GM12874 (cell line): ENCODE measurements around the gene MARCOL.

Source experiments
- TF ChIP-seq, protein P1 (sequence below): IDR thresholded peaks from 2 replicates; pipeline ENCODE4 v1.5.1; 2011; ENCODE audit warnings: low read depth, mild to moderate bottlenecking, control low read depth, low read length, moderate library complexity; ENCODE audit not compliant: insufficient read depth

MARCOL gene, protein sequence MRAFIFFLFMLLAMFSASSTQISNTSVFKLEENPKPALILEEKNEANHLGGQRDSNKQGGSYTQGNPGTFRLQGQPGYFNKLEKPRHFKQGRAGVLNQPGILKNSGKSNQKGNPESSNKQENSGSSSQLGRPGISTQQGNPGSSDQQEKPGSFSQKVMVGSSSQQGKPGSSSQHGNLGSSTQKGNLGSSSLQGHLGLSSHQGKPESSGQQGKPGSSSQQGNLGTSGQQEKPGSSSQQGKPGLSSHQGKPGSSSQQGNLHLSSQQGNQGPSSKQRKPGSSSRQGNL

GRCh38 chr5:148238418-148238794, at the start of gene MARCOL:
Gene MARCOL (plus strand): TSS chr5:148238525. CDS start chr5:148238598, 73 bp downstream.
- TF ChIP-seq, protein P1, sequence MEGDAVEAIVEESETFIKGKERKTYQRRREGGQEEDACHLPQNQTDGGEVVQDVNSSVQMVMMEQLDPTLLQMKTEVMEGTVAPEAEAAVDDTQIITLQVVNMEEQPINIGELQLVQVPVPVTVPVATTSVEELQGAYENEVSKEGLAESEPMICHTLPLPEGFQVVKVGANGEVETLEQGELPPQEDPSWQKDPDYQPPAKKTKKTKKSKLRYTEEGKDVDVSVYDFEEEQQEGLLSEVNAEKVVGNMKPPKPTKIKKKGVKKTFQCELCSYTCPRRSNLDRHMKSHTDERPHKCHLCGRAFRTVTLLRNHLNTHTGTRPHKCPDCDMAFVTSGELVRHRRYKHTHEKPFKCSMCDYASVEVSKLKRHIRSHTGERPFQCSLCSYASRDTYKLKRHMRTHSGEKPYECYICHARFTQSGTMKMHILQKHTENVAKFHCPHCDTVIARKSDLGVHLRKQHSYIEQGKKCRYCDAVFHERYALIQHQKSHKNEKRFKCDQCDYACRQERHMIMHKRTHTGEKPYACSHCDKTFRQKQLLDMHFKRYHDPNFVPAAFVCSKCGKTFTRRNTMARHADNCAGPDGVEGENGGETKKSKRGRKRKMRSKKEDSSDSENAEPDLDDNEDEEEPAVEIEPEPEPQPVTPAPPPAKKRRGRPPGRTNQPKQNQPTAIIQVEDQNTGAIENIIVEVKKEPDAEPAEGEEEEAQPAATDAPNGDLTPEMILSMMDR: no peak

- TF ChIP-seq, protein P1: no peak
Observed at GRCh38 chr5:148191010-148191409, 47.3 kb upstream of the MARCOL start.

DNA sequence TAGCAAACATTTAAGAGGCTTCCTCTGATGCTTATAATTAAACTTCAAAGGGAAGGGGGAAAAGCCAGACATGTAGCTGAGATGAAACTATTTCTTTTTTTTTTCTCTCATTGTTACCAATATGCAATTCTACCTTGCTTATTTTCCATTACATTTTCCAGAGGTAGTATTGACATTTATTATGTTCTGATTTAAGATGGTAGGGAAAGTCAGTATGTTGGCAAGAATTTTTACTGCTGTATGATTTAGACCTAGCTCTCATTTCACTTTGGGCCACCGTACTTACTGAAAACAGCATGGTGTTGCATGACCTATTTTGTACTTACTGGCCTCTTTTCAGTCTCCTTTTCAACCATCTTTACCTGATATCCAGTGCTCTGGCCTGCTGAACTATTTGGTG, 45.1 kb upstream of the MARCOL start:
- TF ChIP-seq, protein P1: no peak

DNA sequence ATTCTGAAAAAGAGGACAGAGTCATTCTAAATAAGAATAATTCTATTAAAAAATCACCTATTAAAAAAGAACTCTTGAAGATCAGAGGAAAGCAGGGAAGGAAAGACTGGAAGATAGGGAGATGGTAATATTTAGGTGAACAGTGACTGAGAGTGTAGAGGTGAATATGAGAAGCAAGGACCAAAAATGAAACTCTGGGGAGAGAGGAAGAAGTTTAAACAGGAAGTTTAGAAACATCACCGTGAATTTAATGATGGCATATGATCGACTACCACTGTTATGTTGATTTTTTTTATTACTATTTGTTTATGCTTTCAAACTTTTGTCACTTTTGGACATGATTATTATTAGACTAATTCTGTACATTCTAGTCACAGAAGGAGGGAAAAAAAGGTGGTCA, 37.2 kb upstream of the MARCOL start:
- TF ChIP-seq, protein P1: no peak

- TF ChIP-seq, protein P1: no peak
Observed at GRCh38 chr5:148202531-148203203, 35.7 kb upstream of the MARCOL start, which contains the start of gene SPINK6. Gene SPINK6 (plus strand): TSS chr5:148203042. CDS start chr5:148203097, 55 bp downstream.

- TF ChIP-seq, protein P1: no peak
Observed at GRCh38 chr5:148205044-148205806, 33.1 kb upstream of the MARCOL start.

GRCh38 chr5:148205865-148206264, 32.5 kb upstream of the MARCOL start:
- TF ChIP-seq, protein P1: no peak
